Small intestine (tissue), 7 donors: Measurements from ENCODE around the gene CD180. TPM values are rescaled to one million over a fixed set of nuclear protein-coding genes. Genes with fewer than 3 reads are reported as not detected.
"Not testable (repeated sequence)": the region's sequence is repeated elsewhere in the genome, so short reads cannot be mapped to it uniquely, and the experiment has no call there.

Source experiments
- DNase-seq, 2 donors: peaks; one replicate each; pipeline versions ENCODE4 v3.0.0 to v3.0.0-alpha.2; 2013
- FAIRE-seq: peaks from 2 replicates; lab custom pipeline; 2012; peaks lifted over from hg19 to GRCh38; lab: Jason Lieb, UNC
- H3K27ac ChIP-seq, 3 donors: one replicate each; pipeline ENCODE4 v1.5.1; 2013; ENCODE audit warnings: low read length in 2 of 3, mild to moderate bottlenecking in 2 of 3, control low read depth in 1 of 3, inconsistent platforms in 1 of 3, low read depth in 1 of 3, moderate library complexity in 1 of 3
- H3K27me3 ChIP-seq, 3 donors: one replicate each; pipeline ENCODE4 v1.6.1; 2013; ENCODE audit warnings: low read length in 3 of 3, inconsistent platforms in 1 of 3; ENCODE audit not compliant: control insufficient read depth in 3 of 3, insufficient read depth in 3 of 3
- H3K36me3 ChIP-seq, 3 donors: one replicate each; pipeline ENCODE4 v1.6.1; 2013; ENCODE audit warnings: low read length in 3 of 3, inconsistent platforms in 1 of 3, low read depth in 1 of 3, mild to moderate bottlenecking in 1 of 3, moderate library complexity in 1 of 3; ENCODE audit not compliant: control insufficient read depth in 3 of 3, insufficient read depth in 2 of 3
- H3K4me1 ChIP-seq, 3 donors: one replicate each; pipeline ENCODE4 v1.6.1; 2013; ENCODE audit warnings: low read length in 2 of 3, inconsistent platforms in 1 of 3, low read depth in 1 of 3, mild to moderate bottlenecking in 1 of 3, moderate library complexity in 1 of 3; ENCODE audit not compliant: control insufficient read depth in 3 of 3, insufficient read depth in 2 of 3
- H3K4me3 ChIP-seq, 3 donors: one replicate each; pipeline ENCODE4 v1.5.1; 2013; ENCODE audit warnings: low read length in 3 of 3, control low read depth in 1 of 3, inconsistent platforms in 1 of 3, low read depth in 1 of 3, mild to moderate bottlenecking in 1 of 3, moderate library complexity in 1 of 3
- H3K9me3 ChIP-seq, 2 donors: one replicate each; pipeline ENCODE4 v1.6.1; 2013; ENCODE audit warnings: low read depth in 1 of 2, low read length in 1 of 2; ENCODE audit not compliant: control insufficient read depth in 2 of 2, insufficient read depth in 1 of 2
- WGBS, 3 donors: extraction: QIAGEN DNeasy Blood & Tissue Kit; methylation state at CpG; one replicate each; pipeline ENCODE4 v1.1.7; 2013; 5-methylcytosine and 5-hydroxymethylcytosine counted together
- polyA plus RNA-seq, 4 donors: library from polyadenylated mRNA; stranded (reverse) in 3 of 4; unstranded in 1 of 4; fragments of 200-250 nt in 3 of 4; fragments of 120-200 nt in 1 of 4; gene quantifications; one replicate each; pipeline versions ENCODE4 v1.2.1 to v1.2.3, GENCODE V29; 2013
- donor health status: healthy with polysubstance abuse.
- donor health status: control.
- donor health status: control.
- donor health status: Bipolar disorder and iron deficiency.
- donor health status: healthy.

CD180 gene
- polyA plus RNA-seq, 4 donors = 0.54 to 0.92 (median 0.55) TPM; not detected in 1

- no peak overlapping the region for H3K27ac ChIP-seq
- FAIRE-seq (no peak), DNase-seq (no peak)
- H3K4me1 ChIP-seq = no peaks in the 10 kb centered on the region
- H3K36me3 ChIP-seq = no peaks in the 10 kb centered on the region
- H3K27me3 ChIP-seq = no peaks in the 10 kb centered on the region
- peaks cover 0 to 8% of the 10 kb centered on the region in 2 donors for H3K9me3 ChIP-seq
- H3K4me3 ChIP-seq = no peak overlapping the region
- 92 to 96% (median 95%) methylated on average over 7 of the region's 7 CpGs for WGBS, 3 donors
Observed at GRCh38 chr5:67178966-67179365, 17.6 kb downstream of the CD180 start.

- H3K9me3 ChIP-seq = peaks cover 0 to 8% of the 10 kb centered on the region in 2 donors
- WGBS, 3 donors = 61 to 62% (median 62%) methylated on average over 1 of the region's 1 CpG
- H3K4me3 ChIP-seq = no peak overlapping the region
- H3K4me1 ChIP-seq = no peaks in the 10 kb centered on the region
- no peaks in the 10 kb centered on the region for H3K27me3 ChIP-seq
- H3K36me3 ChIP-seq = no peaks in the 10 kb centered on the region
- FAIRE-seq = no peak
- H3K27ac ChIP-seq = no peak overlapping the region
- no peak for DNase-seq
Observed at GRCh38 chr5:67178085-67178484, 18.5 kb downstream of the CD180 start.

GRCh38 chr5:67176936-67177335 is 19.7 kb downstream of the CD180 start:
- Histone ChIP-seq H3K27ac (no peak overlapping the region), H3K4me1 (no peaks in the 10 kb centered on the region), H3K27me3 (no peaks in the 10 kb centered on the region), H3K9me3 (peaks cover 0 to 8% of the 10 kb centered on the region in 2 donors), H3K4me3 (no peak overlapping the region), H3K36me3 (no peaks in the 10 kb centered on the region)
- FAIRE-seq = no peak
- no peak for DNase-seq

- Histone ChIP-seq H3K27me3 (no peaks in the 10 kb centered on the region), H3K4me3 (no peak overlapping the region), H3K4me1 (no peaks in the 10 kb centered on the region), H3K9me3 (peaks cover 0 to 8% of the 10 kb centered on the region in 2 donors), H3K27ac (no peak overlapping the region), H3K36me3 (no peaks in the 10 kb centered on the region)
- DNase-seq (no peak), FAIRE-seq (no peak)
- 92 to 100% (median 98%) methylated on average over 1 of the region's 1 CpG for WGBS, 3 donors
Observed at GRCh38 chr5:67173959-67174358, 22.6 kb downstream of the CD180 start.

GRCh38 chr5:67173351-67173750 is 23.2 kb downstream of the CD180 start:
- not testable (repeated sequence) for H3K4me3 ChIP-seq, DNase-seq, FAIRE-seq, H3K9me3 ChIP-seq, H3K27ac ChIP-seq, H3K27me3 ChIP-seq, H3K36me3 ChIP-seq, H3K4me1 ChIP-seq
- WGBS, 3 donors = 63 to 100% methylated on average over 1 of the region's 2 CpGs; no CpG with 5 or more reads in 1 of the 3 donors

- WGBS, 3 donors = 87 to 97% (median 89%) methylated on average over 3 of the region's 3 CpGs
- H3K4me3 ChIP-seq = no peak overlapping the region
- H3K9me3 ChIP-seq = no peaks in the 10 kb centered on the region
- no peaks in the 10 kb centered on the region for H3K27me3 ChIP-seq
- peaks cover 0 to 9% (median 3%) of the 10 kb centered on the region in 3 donors for H3K36me3 ChIP-seq
- peaks cover 0 to 4% (median 0%) of the 10 kb centered on the region in 3 donors for H3K4me1 ChIP-seq
- DNase-seq (no peak), FAIRE-seq (no peak)
- no peak overlapping the region for H3K27ac ChIP-seq
Observed at GRCh38 chr5:67170767-67171166, 25.8 kb downstream of the CD180 start.

GRCh38 chr5:67168069-67168468 is 28.5 kb downstream of the CD180 start:
- WGBS, 3 donors = 95 to 96% (median 95%) methylated on average over 4 of the region's 4 CpGs
- no peak for DNase-seq
- Histone ChIP-seq H3K4me1 (peaks cover 0 to 4% (median 0%) of the 10 kb centered on the region in 3 donors), H3K27ac (no peak overlapping the region), H3K4me3 (no peak overlapping the region), H3K27me3 (no peaks in the 10 kb centered on the region), H3K9me3 (no peaks in the 10 kb centered on the region), H3K36me3 (peaks cover 9 to 36% (median 11%) of the 10 kb centered on the region in 3 donors)
- no peak for FAIRE-seq

- whole genome bisulfite sequencing, 3 donors = 50 to 60% (median 57%) methylated on average over 31 of the region's 31 CpGs
- peaks cover 0 to 4% (median 0%) of the 10 kb centered on the region in 3 donors for H3K4me1 ChIP-seq
- peaks cover 12 to 42% (median 16%) of the 10 kb centered on the region in 3 donors for H3K36me3 ChIP-seq
- peak overlapping the region; percentile 26 to 47 (median 35) for H3K4me3 ChIP-seq
- FAIRE-seq = no peak
- DNase-seq = peak in 1 of 2 donors; percentile 47
- no peaks in the 10 kb centered on the region for H3K9me3 ChIP-seq
- no peaks in the 10 kb centered on the region for H3K27me3 ChIP-seq
- H3K27ac ChIP-seq = peak overlapping the region; percentile 21 to 94 (median 77)
Observed at GRCh38 chr5:67166460-67167285, 29.9 kb downstream of the CD180 start.
